Transverse colon (tissue), 4 donors: Measurements from ENCODE around the gene SOD3. TPM values are rescaled to one million over a fixed set of nuclear protein-coding genes. Genes with fewer than 3 reads are reported as not detected.

ENCODE experiments used
- small RNA-seq, 4 donors: library from RNA; depleted of rRNA; stranded (forward); fragments of <200 nt; gene quantifications; one replicate each; pipeline ENCODE3, GENCODE V24; 2016
- total RNA-seq, 4 donors: library from RNA; depleted of rRNA; stranded (reverse); fragments of >200 nt; gene quantifications; one replicate each; pipeline ENCODE4 v1.1.0, GENCODE V29; 2016

The SOD3 gene
- total RNA-seq, 4 donors from 2014 or later = 27.7 to 112 (median 71.7) TPM

Small RNA genes within 50 kb of the gene (small RNA-seq; reads per million reads assigned to genes)
- gene AC006390.1 = 0 reads per million in 4 donors

Other genes with a start within 250 kb of the SOD3 start
- 100 to 1,000 TPM; 118 to 203 (median 170) TPM for gene DHX15, start 211.0 kb upstream of the SOD3 start, total RNA-seq
- 1 to 10 TPM; 3.4 to 10.0 (median 7.7) TPM for gene CCDC149, start 117.5 kb downstream of the SOD3 start, total RNA-seq
- gene LGI2, start 235.4 kb downstream of the SOD3 start, total RNA-seq = under 1 TPM in 3 of 4 donors, not detected in 1; 0.32 to 0.75 (median 0.41) TPM